ENCODE measurements around the gene SOWAHA. TPM values are rescaled to one million over a fixed set of nuclear protein-coding genes. Genes with fewer than 3 reads are reported as not detected.
"Not testable (repeated sequence)": the region's sequence is repeated elsewhere in the genome, so short reads cannot be mapped to it uniquely, and the experiment has no call there.

Gene SOWAHA
- total RNA-seq, 2 donors from 2014 or later = not detected

DNA sequence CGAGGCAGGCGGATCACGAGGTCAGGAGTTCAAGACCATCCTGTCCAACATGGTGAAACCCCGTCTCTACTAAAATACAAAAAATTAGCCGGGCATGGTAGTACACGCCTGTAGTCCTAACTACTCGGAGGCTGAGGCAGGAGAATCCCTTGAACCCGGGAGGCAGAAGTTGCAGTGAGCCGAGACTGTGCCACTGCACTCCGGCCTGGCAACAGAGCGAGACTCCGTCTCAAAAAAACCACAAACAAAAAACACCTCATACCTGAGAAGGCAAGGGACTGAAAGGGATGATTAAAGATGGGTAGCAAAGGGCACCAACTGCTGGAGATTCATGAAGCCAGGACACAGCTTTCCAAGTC lies 6.3 kb upstream of the SOWAHA start:
- H3K27ac Mint-ChIP-seq; H3K4me1 Mint-ChIP-seq (ENCODE audit: low read depth in 2 of 2); H3K36me3 Mint-ChIP-seq; H3K4me3 Mint-ChIP-seq; DNase-seq (ENCODE audit: low spot score); H3K9me3 Mint-ChIP-seq; ATAC-seq: not testable (repeated sequence)
- peaks cover 42 to 76% of the 10 kb centered on the region in 2 donors for H3K27me3 Mint-ChIP-seq

- Mint-ChIP-seq H3K36me3 (no peaks in the 10 kb centered on the region), H3K4me1 (ENCODE audit: low read depth in 2 of 2) (peaks cover 2% of the 10 kb centered on the region in 2 donors), H3K27me3 (peaks cover 40 to 76% of the 10 kb centered on the region in 2 donors), H3K27ac (no peak overlapping the region), H3K9me3 (no peaks in the 10 kb centered on the region), H3K4me3 (no peak overlapping the region)
- ATAC-seq (no peak), DNase-seq (ENCODE audit: low spot score) (no peak)
These were observed 5.8 kb upstream of the SOWAHA start for GRCh38 chr5:132807163-132807838.

DNA sequence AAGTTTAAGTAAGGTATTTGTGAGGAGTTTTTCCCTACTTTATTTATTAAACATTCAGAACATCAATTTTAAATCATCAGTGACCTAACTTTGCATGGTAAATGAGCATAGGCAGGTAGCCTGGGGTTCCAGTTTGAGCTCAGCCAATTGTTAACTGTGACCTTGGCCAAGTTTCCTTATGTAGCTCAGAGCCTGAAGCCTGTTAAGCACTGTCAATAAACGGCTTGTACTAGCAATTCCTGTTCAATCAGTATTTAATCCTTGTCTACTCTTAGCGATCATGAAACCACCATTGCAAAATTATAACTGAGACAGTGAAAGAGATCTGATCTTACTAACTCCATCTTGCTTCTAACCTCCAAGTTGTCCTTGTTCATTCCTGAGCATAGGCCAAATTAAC lies 4.7 kb upstream of the SOWAHA start:
- ATAC-seq (no peak), DNase-seq (ENCODE audit: low spot score) (no peak)
- H3K4me1 Mint-ChIP-seq (ENCODE audit: low read depth in 2 of 2) = peaks cover 7 to 9% of the 10 kb centered on the region in 2 donors
- no peaks in the 10 kb centered on the region for H3K36me3 Mint-ChIP-seq
- no peaks in the 10 kb centered on the region for H3K9me3 Mint-ChIP-seq
- no peak overlapping the region for H3K4me3 Mint-ChIP-seq
- H3K27ac Mint-ChIP-seq = no peak overlapping the region
- peaks cover 41 to 75% of the 10 kb centered on the region in 2 donors for H3K27me3 Mint-ChIP-seq

DNA sequence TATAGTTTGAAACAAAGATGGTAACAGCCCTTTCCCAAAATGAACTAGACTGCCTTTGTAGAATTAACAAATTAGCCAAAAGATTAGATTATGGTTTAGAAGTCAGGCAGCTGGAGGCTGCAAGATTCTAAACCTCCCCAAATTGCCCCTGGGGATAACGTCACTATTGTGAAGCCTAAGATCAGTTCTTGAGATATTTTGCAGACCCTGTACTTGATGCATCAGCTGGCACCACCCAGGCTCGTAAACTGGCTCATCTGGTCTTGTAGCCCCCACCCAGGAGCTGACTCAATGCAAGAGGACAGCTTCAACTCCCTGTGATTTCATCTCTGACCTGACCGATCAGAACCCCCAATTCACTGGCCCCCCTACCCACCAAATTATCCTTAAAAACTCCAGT lies 4.2 kb upstream of the SOWAHA start:
- no peaks in the 10 kb centered on the region for H3K36me3 Mint-ChIP-seq
- H3K27ac Mint-ChIP-seq = no peak overlapping the region
- H3K4me3 Mint-ChIP-seq = no peak overlapping the region
- H3K9me3 Mint-ChIP-seq = no peaks in the 10 kb centered on the region
- H3K27me3 Mint-ChIP-seq = peaks cover 37 to 70% of the 10 kb centered on the region in 2 donors
- ATAC-seq (no peak), DNase-seq (ENCODE audit: low spot score) (no peak)
- peaks cover 7 to 9% of the 10 kb centered on the region in 2 donors for H3K4me1 Mint-ChIP-seq (ENCODE audit: low read depth in 2 of 2)

DNA sequence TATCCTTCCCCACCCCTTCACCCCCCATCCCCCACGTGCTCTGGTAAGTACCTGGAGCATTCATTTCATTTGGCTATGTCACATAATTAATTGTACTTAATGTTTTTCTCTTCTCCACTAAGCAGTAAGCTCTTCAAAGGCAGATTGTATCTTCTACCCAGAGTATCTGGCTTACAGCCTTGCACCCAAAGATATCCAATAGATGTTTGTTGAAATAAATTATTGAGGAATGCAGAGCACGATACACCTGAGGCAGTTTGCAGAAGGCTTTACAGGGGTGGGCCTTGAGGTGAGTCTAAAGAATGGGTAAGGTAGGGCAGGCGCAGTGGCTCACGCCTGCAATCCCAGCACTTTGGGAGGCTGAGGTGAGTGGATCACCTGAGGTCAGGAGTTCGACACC lies 2.5 kb upstream of the SOWAHA start:
- H3K4me3 Mint-ChIP-seq = no peak overlapping the region
- H3K36me3 Mint-ChIP-seq = no peaks in the 10 kb centered on the region
- H3K27me3 Mint-ChIP-seq = peaks cover 29 to 55% of the 10 kb centered on the region in 2 donors
- DNase-seq (ENCODE audit: low spot score) = no peak
- ATAC-seq = no peak
- H3K9me3 Mint-ChIP-seq = no peaks in the 10 kb centered on the region
- H3K27ac Mint-ChIP-seq = no peak overlapping the region
- peaks cover 7 to 9% of the 10 kb centered on the region in 2 donors for H3K4me1 Mint-ChIP-seq (ENCODE audit: low read depth in 2 of 2)

DNA sequence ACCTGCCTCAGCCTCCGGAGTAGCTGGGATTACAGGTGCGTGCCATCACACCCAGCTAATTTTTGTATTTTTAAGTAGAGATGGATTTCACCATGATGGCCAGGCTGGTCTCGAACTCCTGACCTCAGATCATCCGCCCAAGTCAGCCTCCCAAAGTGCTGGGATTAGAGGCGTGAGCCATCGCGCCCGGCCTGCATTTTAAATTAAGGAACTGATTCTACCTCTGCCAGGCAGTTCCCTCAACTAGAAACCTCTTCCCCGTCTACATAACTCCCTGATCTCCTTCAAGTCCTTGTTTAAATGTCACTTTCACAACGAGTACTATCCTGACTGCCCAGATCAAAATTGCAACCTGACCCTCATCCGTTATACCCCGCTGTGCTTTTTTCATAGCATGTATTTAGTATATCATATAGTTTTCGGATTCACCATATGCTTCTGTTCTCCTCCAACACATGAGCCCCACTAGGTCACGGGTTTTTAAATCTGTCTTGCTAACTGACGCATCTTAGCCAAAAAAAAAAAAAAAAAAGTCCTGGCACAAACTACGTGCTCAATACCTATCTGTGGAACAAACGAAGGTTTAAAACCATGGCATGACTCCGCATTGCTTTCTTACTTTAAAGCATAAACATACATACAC lies 858 bp upstream of the SOWAHA start:
- Mint-ChIP-seq H3K4me3 (peak overlapping the region; percentile 11), H3K27me3 (peaks cover 29 to 51% of the 10 kb centered on the region in 2 donors), H3K4me1 (ENCODE audit: low read depth in 2 of 2) (peaks cover 7 to 9% of the 10 kb centered on the region in 2 donors), H3K9me3 (no peaks in the 10 kb centered on the region), H3K27ac (no peak overlapping the region), H3K36me3 (no peaks in the 10 kb centered on the region)
- DNase-seq (ENCODE audit: low spot score) (no peak), ATAC-seq (no peak)

GRCh38 chr5:132813599-132814502 lies 749 bp downstream of the SOWAHA start:
- Mint-ChIP-seq H3K27me3 (peaks cover 31 to 45% of the 10 kb centered on the region in 2 donors), H3K27ac (no peak overlapping the region), H3K36me3 (no peaks in the 10 kb centered on the region), H3K9me3 (no peaks in the 10 kb centered on the region), H3K4me1 (ENCODE audit: low read depth in 2 of 2) (peaks cover 7 to 9% of the 10 kb centered on the region in 2 donors), H3K4me3 (no peak overlapping the region)
- ATAC-seq (peak; percentile 65 to 67), DNase-seq (ENCODE audit: low spot score) (no peak)

GRCh38 chr5:132814503-132815294 lies 1.6 kb downstream of the SOWAHA start:
- no peak overlapping the region for H3K27ac Mint-ChIP-seq
- H3K36me3 Mint-ChIP-seq = no peaks in the 10 kb centered on the region
- H3K9me3 Mint-ChIP-seq = no peaks in the 10 kb centered on the region
- peaks cover 9 to 11% of the 10 kb centered on the region in 2 donors for H3K4me1 Mint-ChIP-seq (ENCODE audit: low read depth in 2 of 2)
- no peak for DNase-seq (ENCODE audit: low spot score)
- peak overlapping the region; percentile 50 for H3K4me3 Mint-ChIP-seq
- H3K27me3 Mint-ChIP-seq = peaks cover 32 to 45% of the 10 kb centered on the region in 2 donors
- ATAC-seq = peak in 1 of 2 donors; percentile 6

GRCh38 chr5:132815454-132815853 lies 2.4 kb downstream of the SOWAHA start:
- Mint-ChIP-seq H3K27ac (no peak overlapping the region), H3K27me3 (peaks cover 31 to 43% of the 10 kb centered on the region in 2 donors), H3K4me1 (ENCODE audit: low read depth in 2 of 2) (peaks cover 9 to 15% of the 10 kb centered on the region in 2 donors), H3K36me3 (no peaks in the 10 kb centered on the region), H3K9me3 (no peaks in the 10 kb centered on the region), H3K4me3 (no peak overlapping the region)
- no peak for ATAC-seq
- no peak for DNase-seq (ENCODE audit: low spot score)

DNA sequence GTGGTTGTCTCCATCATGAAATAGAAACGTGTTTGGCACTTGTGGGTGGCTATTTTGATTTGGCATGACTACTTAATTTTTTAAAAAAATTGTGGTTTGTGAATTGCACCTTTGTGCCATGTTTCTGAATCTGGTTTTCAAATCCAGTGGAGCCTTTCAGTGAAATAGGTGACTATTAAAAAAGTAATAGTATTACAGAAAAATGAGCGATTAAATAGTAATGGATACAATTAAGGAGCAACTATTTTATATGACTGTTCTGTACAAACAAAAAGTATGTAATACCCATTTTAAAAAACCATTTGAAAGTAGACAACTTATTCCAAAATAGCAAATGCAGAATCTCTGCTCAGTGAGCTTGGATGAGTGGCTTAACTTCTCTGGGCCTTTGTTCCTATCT lies 3.0 kb downstream of the SOWAHA start:
- H3K27ac Mint-ChIP-seq = no peak overlapping the region
- DNase-seq (ENCODE audit: low spot score) = no peak
- H3K27me3 Mint-ChIP-seq = peaks cover 27 to 38% of the 10 kb centered on the region in 2 donors
- H3K36me3 Mint-ChIP-seq = no peaks in the 10 kb centered on the region
- no peak overlapping the region for H3K4me3 Mint-ChIP-seq
- no peaks in the 10 kb centered on the region for H3K9me3 Mint-ChIP-seq
- H3K4me1 Mint-ChIP-seq (ENCODE audit: low read depth in 2 of 2) = peaks cover 9 to 15% of the 10 kb centered on the region in 2 donors
- ATAC-seq = no peak

GRCh38 chr5:132816554-132816953 lies 3.5 kb downstream of the SOWAHA start:
- no peak for ATAC-seq
- H3K4me1 Mint-ChIP-seq (ENCODE audit: low read depth in 2 of 2) = peaks cover 9 to 15% of the 10 kb centered on the region in 2 donors
- H3K4me3 Mint-ChIP-seq = no peak overlapping the region
- DNase-seq (ENCODE audit: low spot score) = no peak
- no peaks in the 10 kb centered on the region for H3K36me3 Mint-ChIP-seq
- no peaks in the 10 kb centered on the region for H3K9me3 Mint-ChIP-seq
- no peak overlapping the region for H3K27ac Mint-ChIP-seq
- H3K27me3 Mint-ChIP-seq = peaks cover 27 to 34% of the 10 kb centered on the region in 2 donors

DNA sequence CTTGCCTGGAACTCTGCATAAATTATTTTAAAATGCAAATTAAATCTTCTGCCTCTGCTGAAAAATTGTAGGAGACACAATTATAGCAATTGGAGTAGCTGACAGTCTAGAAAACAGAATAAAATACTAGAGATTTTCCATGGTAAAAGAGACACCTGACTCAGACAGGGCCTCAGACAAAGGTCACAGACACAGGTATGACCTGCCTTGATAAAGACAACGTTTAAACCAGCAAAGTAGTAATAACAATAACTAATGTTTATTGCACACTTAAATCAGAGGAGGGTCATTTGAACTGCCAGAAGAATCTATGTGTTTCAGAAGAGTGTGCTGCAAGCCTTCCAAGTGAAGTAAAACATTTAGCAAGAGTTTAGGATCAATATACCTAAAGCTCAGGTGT lies 3.9 kb downstream of the SOWAHA start:
- no peak overlapping the region for H3K4me3 Mint-ChIP-seq
- H3K27ac Mint-ChIP-seq = no peak overlapping the region
- H3K4me1 Mint-ChIP-seq (ENCODE audit: low read depth in 2 of 2) = peaks cover 9 to 15% of the 10 kb centered on the region in 2 donors
- ATAC-seq (no peak), DNase-seq (ENCODE audit: low spot score) (no peak)
- peaks cover 28 to 33% of the 10 kb centered on the region in 2 donors for H3K27me3 Mint-ChIP-seq
- no peaks in the 10 kb centered on the region for H3K9me3 Mint-ChIP-seq
- no peaks in the 10 kb centered on the region for H3K36me3 Mint-ChIP-seq

DNA sequence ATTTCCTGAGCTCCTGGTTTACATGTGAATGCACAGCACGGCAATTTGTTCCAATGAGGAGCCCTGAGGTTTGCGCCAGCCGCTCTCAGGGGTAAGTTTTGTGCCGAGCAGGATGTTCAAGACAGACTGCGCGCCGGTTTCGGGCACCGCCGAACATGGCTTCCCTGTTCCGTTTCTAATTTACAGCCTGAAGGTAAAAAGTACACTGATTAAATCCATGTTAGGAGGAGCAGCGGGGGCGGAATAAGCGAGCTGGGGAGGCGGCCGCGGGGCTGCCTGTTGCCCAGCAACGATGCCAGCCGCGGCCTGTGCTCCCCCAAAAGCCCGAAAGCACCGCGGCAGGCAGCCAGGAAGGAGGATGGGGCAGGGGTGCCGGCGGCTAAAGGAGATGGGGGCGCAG lies 6.4 kb downstream of the SOWAHA start:
- no peaks in the 10 kb centered on the region for H3K9me3 Mint-ChIP-seq
- DNase-seq (ENCODE audit: low spot score) = no peak

More for the DNA sequence above, 6.4 kb downstream of the SOWAHA start:
- no peaks in the 10 kb centered on the region for H3K36me3 Mint-ChIP-seq
- peaks cover 24 to 28% of the 10 kb centered on the region in 2 donors for H3K27me3 Mint-ChIP-seq
- H3K4me3 Mint-ChIP-seq = peak overlapping the region; percentile 13
- H3K27ac Mint-ChIP-seq = no peak overlapping the region
- ATAC-seq = no peak
- peaks cover 0 to 7% of the 10 kb centered on the region in 2 donors for H3K4me1 Mint-ChIP-seq (ENCODE audit: low read depth in 2 of 2)

All from natural killer cell treated with Interleukin-12 subunit alpha and Interleukin-12 subunit beta and Interleukin-15 and Interleukin-18, amount 100 ng/mL, for 72 hours (primary cell).